ENCODE results near the gene GOLIM4.

GOLIM4 gene

DNA sequence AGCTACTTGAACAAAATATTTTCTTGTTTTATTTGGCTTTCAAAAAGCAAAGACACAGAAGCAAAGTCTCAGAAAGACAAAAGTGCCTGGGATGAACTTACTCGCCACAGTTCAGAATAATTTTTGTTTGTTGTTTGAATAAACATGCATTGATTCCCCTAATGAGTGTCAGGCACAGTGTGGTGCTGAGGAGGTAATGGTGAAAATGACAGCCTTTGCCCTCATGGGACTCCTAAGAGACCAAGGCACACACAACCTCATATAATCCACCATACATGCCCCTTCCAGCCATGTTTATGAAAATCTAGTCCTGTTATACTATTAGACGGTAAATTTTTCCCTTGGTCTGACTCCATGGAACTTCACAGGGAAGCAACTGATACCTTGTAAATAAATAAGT lies 2.5 kb downstream of the GOLIM4 start:
- no peak for DNase-seq (ENCODE audit: low read depth)
- H3K4me3 ChIP-seq (ENCODE audit: control insufficient read depth, low read depth, low read length) = peak overlapping the region; percentile 72
- TF ChIP-seq CTCF (conservative IDR thresholded peaks at IDR 0.05; ENCODE audit: control insufficient read depth, insufficient read depth, low read depth, low read length) = no peak

DNA sequence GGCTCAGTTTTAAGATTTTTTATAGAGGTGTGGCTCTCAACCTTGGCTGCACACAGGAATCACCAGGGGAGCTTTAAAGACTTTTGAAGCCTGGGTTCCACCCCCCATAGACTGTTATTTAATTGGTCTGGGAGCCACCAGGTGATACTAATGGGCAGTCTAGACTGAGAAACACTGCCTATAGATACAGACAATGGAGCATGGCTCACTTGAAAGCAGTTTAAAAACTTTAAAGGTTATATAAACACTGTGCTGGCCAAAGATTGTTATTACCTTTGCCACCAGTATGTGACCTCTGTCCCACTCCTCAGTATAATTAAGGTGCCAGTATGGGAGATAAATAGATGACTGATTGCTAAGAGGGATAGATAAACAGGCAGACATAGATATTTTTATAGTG lies 3.8 kb downstream of the GOLIM4 start:
- no peak overlapping the region for H3K4me3 ChIP-seq (ENCODE audit: control insufficient read depth, low read depth, low read length)
- no peak for DNase-seq (ENCODE audit: low read depth)
- TF ChIP-seq CTCF (conservative IDR thresholded peaks at IDR 0.05; ENCODE audit: control insufficient read depth, insufficient read depth, low read depth, low read length) = no peak

GRCh38 chr3:168091302-168091858 lies 4.3 kb downstream of the GOLIM4 start:
- H3K4me3 ChIP-seq (ENCODE audit: control insufficient read depth, low read depth, low read length) = no peak overlapping the region
- no peak for TF ChIP-seq CTCF (conservative IDR thresholded peaks at IDR 0.05; ENCODE audit: control insufficient read depth, insufficient read depth, low read depth, low read length)
- no peak for DNase-seq (ENCODE audit: low read depth)

DNA sequence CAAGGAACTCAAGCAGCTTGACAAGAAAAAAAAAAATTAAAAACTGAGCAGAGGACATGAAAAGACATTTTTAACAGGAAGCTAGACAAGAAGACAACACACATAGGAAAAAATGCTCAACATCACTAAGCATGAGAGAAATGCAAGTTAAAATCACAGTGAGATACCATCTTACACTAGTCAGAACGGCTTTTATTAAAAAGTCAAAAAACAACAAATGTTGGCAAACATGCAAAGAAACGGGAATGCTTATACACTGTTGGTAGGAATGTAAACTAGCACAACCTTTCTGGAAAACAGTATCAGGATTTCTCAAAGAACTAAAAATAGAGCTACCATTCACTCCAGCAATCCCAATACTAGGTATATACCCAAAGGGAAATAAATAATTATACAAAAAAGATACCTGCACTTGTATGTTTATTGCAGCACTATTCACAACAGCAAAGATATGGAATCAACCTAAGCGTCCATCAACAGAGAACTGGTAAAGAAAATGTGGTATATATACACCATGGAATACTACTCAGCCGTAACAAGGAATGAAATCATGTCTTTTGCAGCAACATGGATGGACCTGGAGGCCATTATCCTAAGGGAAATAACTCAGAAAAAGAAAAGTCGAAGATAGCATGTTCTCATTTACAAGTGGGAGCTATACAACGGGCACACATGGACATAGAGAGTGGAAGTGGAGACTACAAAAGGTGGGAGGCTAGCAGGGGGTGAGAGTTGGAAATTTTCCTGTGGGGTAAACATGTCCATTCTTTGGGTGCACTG lies 5.2 kb downstream of the GOLIM4 start:
- TF ChIP-seq CTCF (conservative IDR thresholded peaks at IDR 0.05; ENCODE audit: control insufficient read depth, insufficient read depth, low read depth, low read length) = no peak
- no peak overlapping the region for H3K4me3 ChIP-seq (ENCODE audit: control insufficient read depth, low read depth, low read length)
- no peak for DNase-seq (ENCODE audit: low read depth)

DNA sequence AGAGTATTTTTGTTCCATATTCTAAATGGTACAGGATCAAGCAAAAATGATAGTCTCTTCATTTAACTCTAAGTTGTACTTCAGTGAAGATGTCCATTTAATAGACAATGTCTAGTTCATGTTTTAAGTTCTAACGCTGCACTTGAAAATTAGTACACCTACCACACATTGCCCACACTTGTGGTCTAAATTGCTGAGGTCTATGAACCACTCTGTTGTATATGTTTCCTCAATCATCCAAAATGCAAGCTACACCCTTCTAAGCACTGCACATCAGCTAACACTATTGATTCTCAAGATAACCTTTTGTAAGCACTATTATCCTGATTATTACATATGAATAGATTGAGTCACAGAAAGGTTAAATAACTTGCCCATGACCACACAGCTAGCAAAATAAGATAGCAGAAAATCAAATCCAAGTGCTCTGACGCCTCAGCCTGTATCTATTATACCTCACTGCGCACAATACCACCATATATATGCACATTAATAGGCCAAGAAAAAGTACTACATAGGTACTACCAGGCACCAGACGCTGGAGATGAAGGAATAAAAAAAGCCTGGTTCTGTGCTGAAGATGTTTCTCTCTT lies 6.4 kb downstream of the GOLIM4 start:
- TF ChIP-seq CTCF (conservative IDR thresholded peaks at IDR 0.05; ENCODE audit: control insufficient read depth, insufficient read depth, low read depth, low read length) = no peak
- no peak for DNase-seq (ENCODE audit: low read depth)
- no peak overlapping the region for H3K4me3 ChIP-seq (ENCODE audit: control insufficient read depth, low read depth, low read length)

GRCh38 chr3:168088106-168088720 lies 7.5 kb downstream of the GOLIM4 start:
- no peak for DNase-seq (ENCODE audit: low read depth)
- TF ChIP-seq CTCF (conservative IDR thresholded peaks at IDR 0.05; ENCODE audit: control insufficient read depth, insufficient read depth, low read depth, low read length) = peak; percentile 36
- H3K4me3 ChIP-seq (ENCODE audit: control insufficient read depth, low read depth, low read length) = no peak overlapping the region
